Kidney tubule cell (primary cell): ENCODE results near the gene URGCP.
"Not testable (repeated sequence)": the region's sequence is repeated elsewhere in the genome, so short reads cannot be mapped to it uniquely, and the experiment has no call there.

ENCODE experiments used
- DNase-seq: peaks from one replicate; pipeline ENCODE4 v3.0.0-alpha.2; 2018; ENCODE audit warnings: low spot score

The URGCP gene

DNA sequence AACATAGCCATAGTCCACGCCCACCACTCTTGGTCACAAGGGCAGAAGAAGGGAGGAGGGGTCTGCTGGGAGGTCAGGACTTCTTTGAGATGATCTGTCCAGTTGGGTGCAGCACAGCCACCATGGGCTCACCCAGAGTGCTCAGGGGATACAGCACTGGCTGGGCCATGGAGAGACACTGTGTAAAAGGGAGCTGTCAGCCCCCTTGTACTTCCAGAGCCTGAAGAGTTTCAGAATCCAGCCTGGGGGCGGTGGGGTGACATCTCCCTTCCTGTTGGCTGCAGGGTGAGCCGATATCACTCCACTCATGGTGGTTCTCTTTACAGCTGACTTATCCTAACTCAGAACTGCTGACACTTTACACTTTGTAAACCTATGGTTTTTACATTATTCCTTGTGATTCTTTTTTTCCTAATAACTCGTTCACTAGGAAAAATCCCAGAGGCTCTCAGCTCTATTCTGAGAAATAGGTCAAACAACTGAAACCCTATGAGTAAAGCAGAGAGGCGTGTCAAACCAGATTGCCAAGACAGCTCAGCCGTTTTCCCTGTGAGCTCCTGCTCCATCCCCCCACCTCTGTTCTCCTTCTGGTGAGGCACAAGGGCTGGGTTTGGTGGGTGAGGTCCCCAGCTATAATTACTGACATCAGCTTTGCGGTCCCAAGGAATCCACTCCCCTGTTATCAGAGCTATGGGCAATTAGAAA is 33.8 kb downstream of the URGCP start:
- peak; percentile 35 for DNase-seq

DNA sequence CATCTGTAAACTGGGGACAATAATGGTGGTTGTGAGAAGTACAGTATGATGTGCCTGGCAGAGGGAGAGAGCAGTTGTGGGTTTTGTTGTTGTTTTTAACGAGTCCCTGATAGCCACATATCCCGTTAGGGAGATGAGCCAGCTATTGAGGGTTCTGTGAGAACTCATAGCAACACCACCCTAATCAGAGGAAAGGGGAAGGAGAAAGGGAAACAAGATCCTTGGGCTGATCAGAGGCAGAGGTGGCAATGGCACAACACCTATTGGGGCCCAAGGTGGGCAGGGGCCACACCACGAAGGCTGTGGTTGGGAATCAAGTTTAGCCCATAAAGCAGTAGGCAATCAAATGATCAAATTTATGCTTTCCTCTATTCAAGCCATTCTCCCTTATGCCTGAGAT is 35.3 kb downstream of the URGCP start:
- no peak for DNase-seq

DNA sequence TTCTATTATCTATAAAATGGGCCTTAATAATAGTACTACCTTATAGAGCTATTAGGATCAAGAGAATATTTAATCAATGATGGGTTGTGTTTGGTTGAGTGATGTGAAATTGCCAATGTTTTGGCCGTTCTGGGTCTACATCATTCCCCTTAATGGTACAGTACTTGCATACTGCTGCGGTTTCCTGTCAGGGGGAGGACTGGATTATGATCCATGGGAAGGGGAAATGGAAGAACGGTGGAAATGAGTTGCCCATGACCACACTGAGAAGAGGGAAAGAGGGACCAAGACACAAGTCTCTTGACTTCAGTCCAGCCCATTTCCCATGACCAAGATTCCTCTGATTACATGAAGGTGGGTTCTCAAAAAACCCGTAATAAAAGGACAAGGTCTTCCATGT is 36.1 kb downstream of the URGCP start:
- DNase-seq: peak; percentile 20

DNA sequence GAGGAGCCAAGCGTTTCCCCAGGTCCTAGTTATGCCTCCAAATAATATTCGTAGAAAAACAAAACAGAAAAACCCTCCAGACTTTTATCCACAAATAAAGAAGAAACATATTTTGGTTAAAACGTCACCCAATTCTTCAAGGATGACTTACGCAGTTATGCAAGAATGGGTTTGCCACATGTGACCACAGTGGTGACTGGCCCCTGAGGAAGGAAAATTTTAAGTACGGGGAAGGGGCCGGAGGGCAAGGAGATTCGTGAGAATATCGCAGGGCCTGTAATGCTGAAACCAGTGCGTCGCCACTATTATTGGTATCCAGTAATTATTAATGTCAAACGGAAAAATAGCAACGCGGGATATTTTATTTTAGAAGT is 36.5 kb downstream of the URGCP start:
- DNase-seq: peak; percentile 93

DNA sequence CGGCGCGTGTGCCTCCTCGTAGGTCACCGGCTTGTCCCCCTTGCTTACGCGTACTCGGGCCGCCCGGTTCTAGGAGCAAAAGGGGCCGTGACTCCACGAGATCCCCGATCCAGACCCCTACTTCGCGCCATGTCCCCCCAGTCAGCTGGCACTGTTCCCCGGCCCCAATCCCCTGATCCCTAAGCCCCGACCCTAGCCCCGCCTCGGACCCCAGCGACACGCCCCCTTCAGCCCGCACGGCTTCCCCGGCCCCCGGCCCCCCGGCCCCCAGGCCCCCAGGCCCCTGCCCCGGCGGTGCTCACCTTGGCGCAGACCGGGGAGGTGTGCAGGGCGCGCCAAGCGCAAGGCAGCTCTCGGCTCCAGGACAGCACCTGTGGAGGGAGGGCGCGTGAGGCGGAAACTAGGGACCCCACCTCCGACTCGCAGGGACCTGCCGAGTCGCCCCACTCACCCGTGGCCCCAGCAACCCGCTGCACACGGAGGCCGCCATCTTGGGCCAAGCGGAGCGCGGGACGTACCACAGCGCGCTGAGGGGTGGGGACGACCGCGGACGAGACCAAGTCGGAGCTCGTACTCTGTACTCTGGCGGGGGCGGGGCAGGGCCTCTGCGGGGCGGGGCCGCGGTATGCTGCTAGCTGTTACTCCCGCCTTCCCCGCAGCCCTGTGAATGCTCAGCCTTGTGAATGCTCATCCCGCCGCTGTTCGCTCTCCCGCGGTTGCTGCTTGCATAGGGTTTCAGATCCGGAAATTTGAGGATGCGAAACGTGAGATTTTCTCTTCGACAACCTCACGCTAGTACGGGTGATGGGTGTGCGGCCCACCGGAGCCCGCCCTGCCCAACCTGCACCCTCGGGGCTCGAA is 37.2 kb downstream of the URGCP start, which contains the start of gene MRPS24:
Gene MRPS24 (minus strand): TSS at position 512 of the 861 bp plus-strand sequence. CDS start 22 bp downstream, at position 490.
- peak; percentile 93 for DNase-seq

DNA sequence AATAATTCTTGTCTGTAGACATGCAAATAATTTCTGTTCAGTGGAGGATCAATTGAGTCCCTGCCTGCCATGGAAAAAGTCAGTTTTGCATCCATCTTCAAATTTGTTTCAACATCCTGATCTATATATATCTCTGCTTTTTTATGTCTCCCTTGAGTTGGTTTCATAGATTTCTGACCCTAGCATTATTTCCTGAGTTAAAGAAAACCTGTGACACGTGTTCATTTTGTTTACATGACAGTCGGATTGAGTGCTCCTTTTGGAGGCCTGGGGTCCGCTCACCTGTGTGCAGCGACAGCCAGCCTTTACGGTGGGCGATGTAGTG is 37.8 kb downstream of the URGCP start:
- no peak for DNase-seq

DNA sequence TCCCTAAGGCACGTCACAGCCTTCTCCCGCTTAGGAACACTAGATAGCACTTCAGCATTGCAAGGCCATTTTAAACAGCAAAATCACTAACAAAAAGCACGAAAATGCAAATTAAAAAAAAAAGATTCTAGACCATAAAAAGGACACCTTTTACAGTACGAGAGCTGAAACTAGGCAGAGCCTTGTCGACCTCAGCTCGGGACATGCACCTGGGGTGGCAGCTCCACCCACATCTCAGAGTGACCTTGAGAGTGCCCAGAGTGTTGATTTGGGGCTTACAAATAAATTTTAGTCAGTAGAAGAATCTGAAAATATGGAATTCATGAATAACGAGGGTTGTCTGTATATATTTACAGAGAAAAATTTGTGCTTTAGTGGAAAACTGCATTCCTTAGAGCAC is 38.2 kb downstream of the URGCP start:
- no peak for DNase-seq

DNA sequence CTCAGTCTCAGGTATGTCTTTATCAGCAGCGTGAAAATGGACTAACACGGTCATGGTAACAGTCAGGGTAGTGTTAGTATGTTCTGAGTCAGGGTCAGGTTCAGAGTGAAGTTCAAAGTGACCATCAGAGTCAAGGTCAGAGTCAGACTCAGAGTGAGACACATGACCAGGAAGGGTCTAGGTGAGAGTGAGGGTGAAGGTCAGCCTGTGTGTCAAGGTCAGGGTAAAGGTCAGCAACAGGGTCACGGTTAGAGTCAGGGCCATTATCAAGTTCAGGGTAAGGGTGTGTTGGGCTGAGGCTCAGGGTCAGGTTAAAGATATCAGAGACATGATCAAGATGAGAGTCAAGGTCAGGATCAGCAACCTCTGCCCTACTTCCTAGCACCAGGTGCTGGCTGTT is 41.1 kb downstream of the URGCP start:
- no peak for DNase-seq

DNA sequence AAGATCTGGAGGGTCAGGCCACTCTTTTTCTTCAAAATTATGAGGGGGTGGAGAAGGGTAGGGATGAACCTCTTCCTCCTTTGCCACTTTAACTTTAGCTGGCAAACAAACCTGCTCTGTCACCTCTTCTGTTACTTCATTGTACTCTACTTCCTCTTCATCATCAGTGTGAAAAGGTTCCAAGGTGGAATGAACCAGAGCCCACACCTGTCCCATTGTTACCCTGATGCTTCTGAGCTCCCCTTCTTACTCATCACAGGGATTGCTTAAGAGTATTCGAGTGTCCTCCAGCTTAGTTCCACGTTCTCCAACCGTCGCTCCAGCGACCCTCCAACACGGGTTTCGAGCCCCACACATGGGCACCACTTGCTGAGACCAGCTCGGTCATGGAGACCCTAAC is 42.3 kb downstream of the URGCP start:
- no peak for DNase-seq

DNA sequence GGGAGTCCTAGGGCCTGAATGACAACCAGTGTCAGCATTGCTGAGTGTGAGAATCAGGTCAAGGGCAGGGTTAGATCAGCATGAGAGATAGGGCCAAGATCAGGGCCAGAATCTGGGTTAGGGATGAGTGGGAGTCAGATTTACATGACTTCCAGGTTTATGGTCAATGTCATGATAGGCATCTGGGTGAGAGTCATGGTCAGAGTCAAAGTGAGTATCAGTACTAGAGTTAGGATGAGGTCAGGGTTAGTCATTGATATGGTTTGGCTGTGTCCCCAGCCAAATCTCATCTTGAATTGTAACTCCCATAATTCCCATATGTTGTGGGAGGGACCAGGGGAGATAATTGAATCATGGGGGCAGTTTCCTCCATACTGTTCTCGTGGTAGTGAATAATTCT is 49.4 kb downstream of the URGCP start:
- peak; percentile 41 for DNase-seq

DNA sequence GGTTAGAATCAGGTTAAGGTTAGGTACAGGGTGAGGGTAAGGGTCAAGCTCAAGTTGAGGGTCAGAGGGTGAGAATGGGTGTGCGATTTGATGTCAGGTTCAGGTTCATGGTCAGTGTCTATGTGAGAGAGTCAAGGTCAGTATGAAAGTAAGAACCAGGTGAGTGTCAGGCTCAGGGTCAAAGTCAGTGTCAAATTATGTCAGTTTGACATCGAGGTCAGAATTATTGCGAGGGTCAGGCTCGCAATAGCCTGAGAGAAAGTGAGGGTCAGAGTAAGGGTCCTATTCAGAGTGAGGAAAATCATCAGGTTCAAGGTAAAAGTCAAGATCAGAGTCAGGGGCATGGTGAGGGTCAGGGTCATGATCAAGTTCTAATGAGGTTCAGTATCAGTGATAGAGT is 50.1 kb downstream of the URGCP start:
- no peak for DNase-seq

DNA sequence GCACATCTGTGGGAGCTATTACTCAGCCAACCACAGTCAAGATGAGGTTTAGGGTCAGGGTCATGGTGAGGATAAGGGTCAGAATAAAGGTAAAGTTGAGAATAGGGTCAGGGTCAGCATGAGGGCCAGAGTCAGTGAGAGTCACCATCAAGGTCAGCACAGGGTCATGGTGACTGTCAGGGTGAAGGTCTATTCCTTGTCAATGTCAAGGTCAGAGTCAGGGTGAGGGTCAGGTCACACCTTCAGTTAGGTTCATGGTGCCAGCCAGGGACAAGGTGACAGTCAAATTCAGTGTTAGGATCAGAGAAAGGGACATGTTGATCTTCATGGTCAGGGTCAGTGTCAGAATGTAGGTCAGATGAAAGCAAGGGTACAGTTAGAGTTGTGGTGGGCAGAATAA is 51.2 kb downstream of the URGCP start:
- no peak for DNase-seq

DNA sequence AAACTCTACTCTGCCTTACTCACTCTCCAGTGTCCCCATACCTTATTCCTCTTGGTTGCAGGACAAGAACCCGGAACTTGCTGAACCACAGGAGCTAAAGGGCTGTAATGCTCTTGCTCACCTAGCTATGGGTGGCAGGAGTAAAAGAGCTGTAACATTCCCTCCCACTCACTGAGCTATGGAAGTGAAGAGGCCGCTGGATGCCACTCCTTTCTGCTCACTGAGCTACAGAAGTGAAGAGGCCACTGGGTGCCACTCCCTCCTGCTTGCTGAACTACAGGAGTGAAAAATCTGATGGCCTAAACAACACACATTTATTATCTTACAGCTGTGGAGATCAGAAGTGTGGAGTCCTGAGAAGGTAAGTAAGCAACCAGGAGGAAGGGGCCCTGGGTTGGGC is 54.6 kb downstream of the URGCP start:
- DNase-seq: no peak

DNA sequence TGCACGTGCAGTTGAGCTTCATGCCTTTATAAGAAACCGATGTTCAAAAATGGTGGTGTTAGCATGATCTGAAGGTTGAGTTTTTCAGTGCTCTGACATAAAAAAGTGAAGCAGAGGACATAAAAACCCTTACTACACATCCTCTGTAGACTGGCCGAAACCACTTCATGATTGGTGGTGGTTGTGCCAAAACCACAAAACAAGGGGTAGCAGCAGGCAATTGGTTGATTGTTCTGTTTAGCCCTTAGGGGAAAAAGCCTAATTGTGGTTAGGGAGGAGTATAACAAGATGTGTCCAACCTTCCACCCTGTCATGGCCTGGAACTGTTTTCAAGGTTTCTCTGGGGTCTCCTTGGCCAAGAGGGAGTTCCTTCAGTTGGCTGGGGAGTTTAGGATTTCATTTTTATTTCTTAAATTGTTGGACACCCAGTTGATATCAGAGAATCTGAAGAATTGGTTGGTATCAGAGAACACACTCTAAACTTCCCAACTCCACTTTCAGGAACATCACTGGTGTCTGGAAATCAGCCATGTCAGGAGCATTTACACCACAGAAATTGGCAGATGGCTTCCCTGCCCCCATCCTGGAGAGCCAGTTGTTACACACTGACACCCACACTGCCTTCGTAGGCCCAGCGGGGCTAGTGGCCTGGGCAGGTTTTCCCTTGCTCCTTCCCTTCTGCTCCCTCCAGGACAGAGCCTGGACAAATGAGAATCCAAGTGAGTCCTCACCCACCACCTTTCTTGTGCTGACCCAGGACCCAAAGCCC is 55.9 kb downstream of the URGCP start:
- DNase-seq: no peak

DNA sequence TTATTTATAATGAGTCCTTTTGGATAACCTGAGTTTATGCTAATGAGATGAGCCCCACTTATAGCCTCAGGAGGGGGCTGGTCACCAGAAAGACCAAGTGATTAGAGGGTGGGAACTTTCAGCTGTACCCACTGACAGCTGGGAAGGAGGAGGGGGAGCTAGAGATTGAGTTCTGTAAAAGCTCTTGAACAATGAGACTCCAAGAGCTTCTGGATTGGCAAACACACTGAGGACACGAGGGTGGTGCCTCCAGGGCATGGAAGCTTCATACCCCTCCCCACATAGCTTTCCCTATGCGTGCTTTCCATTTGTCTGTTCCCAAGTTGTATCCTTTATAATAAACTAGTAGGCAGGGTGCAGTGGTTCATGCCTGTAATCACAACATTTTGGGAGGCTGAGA is 57.3 kb downstream of the URGCP start:
- no peak for DNase-seq

DNA sequence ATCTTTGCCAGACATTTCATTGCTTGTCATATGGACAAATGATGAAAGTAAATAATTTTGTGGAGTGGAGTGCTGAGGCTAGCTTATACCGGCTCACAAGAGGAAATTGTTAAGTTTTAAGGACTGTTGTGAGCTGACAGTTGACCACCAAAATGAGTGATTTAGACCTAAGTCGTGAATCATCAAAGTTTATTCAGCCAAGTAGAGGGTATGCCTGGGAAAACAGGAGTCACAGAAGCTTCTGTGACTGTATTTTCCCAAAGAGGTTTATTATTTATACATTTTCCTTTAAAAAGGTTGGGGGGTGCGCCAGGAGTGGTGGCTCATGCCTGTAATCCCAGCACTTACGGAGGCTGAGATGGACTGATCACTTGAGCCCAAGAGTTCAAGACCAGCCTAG is 58.9 kb downstream of the URGCP start:
- peak; percentile 57 for DNase-seq

DNA sequence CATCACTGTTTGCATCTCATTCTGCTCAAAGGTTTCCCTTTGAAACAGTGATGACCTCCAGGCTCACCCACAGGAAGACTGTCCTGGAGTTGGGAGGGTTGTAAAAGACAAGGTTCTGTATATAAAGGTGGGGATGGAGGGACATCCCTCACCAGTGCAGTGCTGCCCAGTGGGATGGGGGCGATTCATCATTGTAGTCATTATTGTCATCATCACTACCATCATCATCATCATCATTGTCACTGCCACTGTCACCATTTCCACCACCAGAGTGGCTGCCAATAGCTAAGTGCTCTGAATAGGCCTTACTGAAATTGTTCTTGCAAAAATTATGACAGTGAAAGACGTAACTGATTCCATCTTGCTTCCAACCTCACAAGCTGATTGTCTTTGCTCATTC is 61.7 kb downstream of the URGCP start:
- DNase-seq: no peak

DNA sequence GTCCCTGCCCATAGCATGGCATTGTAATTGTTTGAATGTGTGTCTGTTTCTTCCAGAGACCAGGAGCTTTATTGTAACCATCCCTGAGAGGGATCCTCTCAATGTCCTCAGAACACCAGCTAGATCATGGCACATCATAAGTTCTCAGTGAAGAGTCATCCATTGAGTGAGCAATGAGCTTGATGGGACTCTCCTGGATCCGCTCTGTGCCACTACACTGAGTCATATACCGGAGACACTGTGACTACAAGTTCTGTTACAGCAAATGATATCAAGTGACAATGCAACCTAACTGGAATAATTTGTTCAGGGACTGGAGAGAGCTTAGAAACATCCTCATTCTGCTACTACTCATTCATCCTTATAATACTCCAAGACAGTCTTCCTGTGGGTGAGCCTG is 62.1 kb downstream of the URGCP start:
- DNase-seq: peak; percentile 53

DNA sequence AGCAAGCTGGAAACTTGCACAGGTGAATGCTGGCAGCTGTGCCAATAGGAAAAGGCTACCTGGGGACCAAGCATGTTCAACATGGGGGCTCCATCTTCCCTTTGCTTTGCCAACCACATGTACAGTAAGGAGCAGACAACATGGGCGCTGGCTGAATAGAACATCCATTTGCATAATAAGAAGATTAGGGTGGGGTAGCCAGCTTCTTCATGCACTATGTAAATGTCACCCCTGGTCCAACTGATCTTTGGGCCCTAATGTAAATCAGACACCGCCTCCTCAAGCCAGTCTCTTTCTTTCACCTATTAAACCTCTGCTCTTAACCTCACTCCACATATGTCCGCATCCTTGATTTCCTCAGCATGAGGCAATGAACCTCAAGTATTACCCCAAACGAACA is 63.1 kb downstream of the URGCP start:
- no peak for DNase-seq

DNA sequence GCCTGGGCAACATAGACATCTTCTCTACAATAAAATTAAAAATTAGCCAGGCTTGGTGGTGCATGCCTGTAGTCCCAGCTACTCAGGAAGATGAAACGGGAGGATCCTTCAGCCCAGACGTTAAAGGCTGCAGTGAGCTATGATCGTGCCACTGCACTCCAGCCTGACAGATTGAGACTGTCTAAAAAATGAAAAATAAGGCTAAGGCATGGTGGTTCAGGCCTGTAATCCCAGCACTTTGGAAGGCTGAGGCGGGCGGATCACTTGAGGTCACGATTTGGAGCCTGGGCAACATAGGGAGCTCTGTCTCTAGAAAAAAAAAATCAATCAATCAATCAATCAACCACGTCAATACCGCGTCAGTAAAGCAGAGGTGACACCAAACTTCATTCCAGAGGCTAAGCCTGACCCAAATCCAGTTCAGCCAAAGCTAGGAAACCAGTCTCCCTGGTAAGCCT is 68.2 kb downstream of the URGCP start:
- DNase-seq: no peak

DNA sequence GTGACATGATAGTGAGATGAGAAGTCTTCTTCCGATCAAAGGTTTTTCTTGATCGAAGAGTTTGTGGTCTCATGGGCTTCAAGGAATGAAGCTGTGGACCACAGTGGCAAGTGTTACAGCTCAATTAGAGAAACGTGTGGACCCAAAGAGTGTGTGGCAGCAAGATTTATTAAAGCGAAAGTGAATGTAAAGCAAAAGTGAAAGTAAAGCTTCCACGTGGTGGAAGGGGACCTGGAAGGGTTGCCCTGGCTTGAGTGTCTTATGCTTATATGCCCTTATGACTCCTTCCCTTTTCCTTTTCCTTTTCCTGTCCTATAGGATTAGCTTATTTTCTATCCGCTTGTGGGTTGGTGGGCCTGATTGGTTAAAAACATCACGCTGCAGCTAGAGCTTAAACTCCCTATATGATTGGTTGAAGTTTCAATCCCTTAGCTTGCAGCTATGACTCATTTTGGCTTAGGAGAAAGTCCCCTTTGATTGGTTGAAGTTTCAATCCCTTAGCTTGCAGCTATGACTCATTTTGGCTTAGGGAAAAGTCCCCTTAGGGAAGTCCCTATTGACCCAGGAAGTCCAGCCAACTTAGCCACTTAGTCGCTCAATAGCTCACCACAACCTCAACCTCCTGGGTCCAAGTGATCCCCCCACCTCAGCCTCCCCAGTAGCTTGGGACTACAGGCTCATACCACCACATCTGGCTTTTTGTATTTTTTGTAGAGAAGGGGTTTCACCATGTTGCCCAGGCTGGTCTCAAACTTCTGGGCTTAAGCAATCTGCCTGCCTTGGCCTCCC is 71.7 kb downstream of the URGCP start:
- DNase-seq: peak; percentile 73

DNA sequence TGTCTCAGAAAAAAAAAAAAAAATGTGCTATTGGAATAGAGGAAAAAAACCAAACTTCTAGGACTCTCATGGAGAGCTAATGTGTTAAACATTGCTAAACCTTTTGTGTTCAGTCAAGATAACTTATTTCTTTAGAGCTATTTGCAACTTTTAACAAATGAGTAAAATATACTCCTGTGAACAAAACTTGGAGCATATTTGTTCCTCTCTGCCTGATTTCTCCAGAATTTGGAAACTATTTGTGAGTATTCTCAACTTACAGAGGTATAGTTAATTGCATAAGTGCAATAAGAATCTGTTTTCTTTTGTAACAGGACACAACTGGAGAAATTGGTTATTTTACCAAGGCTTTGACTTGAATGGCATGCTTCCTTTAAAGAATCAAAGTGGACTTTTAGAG is 75.5 kb downstream of the URGCP start:
- not testable (repeated sequence) for DNase-seq
